Measurements from ENCODE around the gene HSPA4L.

- TF ChIP-seq POLR2A (IDR thresholded peaks at IDR 0.05) (no peak), CTCF (IDR thresholded peaks at IDR 0.05) (no peak)
These were observed 93.7 kb downstream of the HSPA4L start for GRCh38 chr4:127875791-127876190.

Measured in Peyer's patch (tissue), 4 donors.